BJ (cell line): ENCODE results near the gene MICAL1. TPM values are rescaled to one million over a fixed set of nuclear protein-coding genes. Genes with fewer than 3 reads are reported as not detected.
A peak's percentile ranks its signal among the peaks of the same experiment; 100 is the strongest.

ENCODE experiments used
- CTCF ChIA-PET: fragments of 350-600 bp; formaldehyde crosslinking; extraction: SDS; loops from one replicate; lab custom pipeline; 2021; ENCODE audit warnings: antibody characterized with exemption, inconsistent platforms; lab: Yijun Ruan, JAX
- POLR2A ChIA-PET: fragments of 300-600 bp; sonication (Branson Sonifier 250); formaldehyde crosslinking; extraction: SDS; loops from one replicate; lab custom pipeline; 2021; ENCODE audit warnings: antibody characterized with exemption; lab: Charles Lee
- DNase-seq: peaks from one replicate; pipeline ENCODE4 v3.0.0-alpha.2; 2011; ENCODE audit warnings: low read depth
- H3K27me3 ChIP-seq: 2 replicates; pipeline ENCODE4 v1.6.0; 2011; ENCODE audit warnings: low read length; ENCODE audit not compliant: control insufficient read depth, insufficient read depth
- H3K36me3 ChIP-seq: 2 replicates; pipeline ENCODE4 v1.5.1; 2011; ENCODE audit warnings: low read length; ENCODE audit not compliant: control insufficient read depth, insufficient read depth
- H3K4me3 ChIP-seq: 2 replicates; pipeline ENCODE4 v1.5.1; 2011; ENCODE audit warnings: low read depth, mild to moderate bottlenecking, control low read depth, low read length
- CTCF ChIP-seq: IDR thresholded peaks from 2 replicates; pipeline ENCODE4 v1.5.1; 2011; ENCODE audit warnings: low read depth, mild to moderate bottlenecking, control low read depth, inconsistent platforms, low read length, moderate library complexity; ENCODE audit not compliant: insufficient read depth
- polyA plus RNA-seq: library from polyadenylated mRNA; depleted of rRNA; stranded (reverse); fragments of >200 nt; gene quantifications from 2 replicates; pipeline ENCODE4 v1.2.3, GENCODE V29; 2011

Gene MICAL1
- polyA plus RNA-seq, 1 experiment = 84.6 TPM

GRCh38 chr6:109456111-109456583, 575 bp upstream of the MICAL1 start:
- POLR2A ChIA-PET = interaction anchor here (0.6 kb wide), 2 partner anchors 22 to 24 kb away, joined by 3 to 16 read pairs; no protein-coding TSS in a partner anchor
- Histone ChIP-seq H3K4me3 (peak overlapping the region; percentile 92), H3K27me3 (no peaks in the 10 kb centered on the region), H3K36me3 (peaks cover 11% of the 10 kb centered on the region)
- CTCF ChIA-PET = interaction anchor here (0.6 to 1.2 kb wide), 4 partner anchors 8 to 39 kb away, joined by 3 to 4 read pairs (median 4); no protein-coding TSS in a partner anchor
- no peak for TF ChIP-seq CTCF
- no peak for DNase-seq

GRCh38 chr6:109454496-109455436, 806 bp downstream of the MICAL1 start:
- peak overlapping the region; percentile 92 for H3K4me3 ChIP-seq
- TF ChIP-seq CTCF = no peak
- ChIA-PET CTCF (interaction anchor here (1.2 to 1.5 kb wide), 3 partner anchors 10 to 14 kb away, joined by 5 to 7 read pairs (median 6); partner anchors contain the start of genes PPIL6 and SMPD2), POLR2A (interaction anchor here (0.6 kb wide), 2 partner anchors 72 to 239 kb away, joined by 4 to 8 read pairs; partner anchors contain the start of gene CD164)
- DNase-seq = no peak
- no peaks in the 10 kb centered on the region for H3K27me3 ChIP-seq
- peaks cover 13% of the 10 kb centered on the region for H3K36me3 ChIP-seq

GRCh38 chr6:109453594-109454495, 1.7 kb downstream of the MICAL1 start:
- ChIA-PET POLR2A (no interaction called here), CTCF (interaction anchor here (0.5 to 1.5 kb wide), 6 partner anchors 9 to 613 kb away, joined by 3 to 7 read pairs (median 4); partner anchors contain the start of genes PPIL6 and SMPD2)
- no peak for TF ChIP-seq CTCF
- Histone ChIP-seq H3K27me3 (no peaks in the 10 kb centered on the region), H3K36me3 (peaks cover 19% of the 10 kb centered on the region), H3K4me3 (peak overlapping the region; percentile 92)
- no peak for DNase-seq

- Histone ChIP-seq H3K4me3 (no peak overlapping the region), H3K27me3 (no peaks in the 10 kb centered on the region), H3K36me3 (peaks cover 24% of the 10 kb centered on the region)
- no peak for DNase-seq
- ChIA-PET POLR2A (no interaction called here), CTCF (interaction anchor here (0.6 to 1.5 kb wide), 4 partner anchors 8 to 124 kb away, joined by 3 to 7 read pairs (median 4); partner anchors contain the start of genes PPIL6 and SMPD2)
- no peak for TF ChIP-seq CTCF
These were observed 2.4 kb downstream of the MICAL1 start for GRCh38 chr6:109453156-109453555.
